CD14-positive monocyte (primary cell): ENCODE results near the gene NHLH2. TPM values are rescaled to one million over a fixed set of nuclear protein-coding genes. Genes with fewer than 3 reads are reported as not detected.

Experiments used
- DNase-seq, 3 donors: peaks; one replicate each; pipeline ENCODE4 v3.0.0-alpha.2; 2011 to 2022
- H2AFZ ChIP-seq: 2 replicates; pipeline ENCODE4 v1.6.0; 2012; ENCODE audit warnings: mild to moderate bottlenecking, low read depth, low read length, inconsistent platforms; ENCODE audit not compliant: insufficient read depth, poor library complexity, severe bottlenecking
- H3K27ac ChIP-seq, 2 donors: 1 replicate in 1 of 2; 2 replicates in 1 of 2; pipeline ENCODE4 v1.5.1; 2012 to 2013; ENCODE audit warnings: low read length in 2 of 2, control low read depth in 1 of 2, inconsistent platforms in 1 of 2, low read depth in 1 of 2, mild to moderate bottlenecking in 1 of 2
- H3K27me3 ChIP-seq, 2 donors: one replicate each; pipeline versions ENCODE4 v1.6.0 to v1.6.1; 2011 to 2013; ENCODE audit warnings: low read length in 2 of 2; ENCODE audit not compliant: control insufficient read depth in 2 of 2, insufficient read depth in 2 of 2
- H3K36me3 ChIP-seq, 2 donors: replicated peaks in 1 of 2; 1 replicate in 1 of 2; 2 replicates in 1 of 2; pipeline versions ENCODE4 v1.5.1 to v1.6.1; 2012 to 2013; ENCODE audit warnings: low read length in 2 of 2, control low read depth in 1 of 2, inconsistent platforms in 1 of 2, mild to moderate bottlenecking in 1 of 2; ENCODE audit not compliant: insufficient read depth in 2 of 2, control insufficient read depth in 1 of 2
- H3K4me1 ChIP-seq, 2 donors: 1 replicate in 1 of 2; 2 replicates in 1 of 2; pipeline versions ENCODE4 v1.5.1 to v1.6.1; 2012 to 2013; ENCODE audit warnings: low read length in 2 of 2, control low read depth in 1 of 2, inconsistent platforms in 1 of 2, mild to moderate bottlenecking in 1 of 2, moderate library complexity in 1 of 2; ENCODE audit not compliant: insufficient read depth in 2 of 2, control insufficient read depth in 1 of 2
- H3K4me2 ChIP-seq: replicated peaks from 2 replicates; pipeline ENCODE3; 2012; ENCODE audit warnings: low read length, moderate library complexity, mild to moderate bottlenecking; ENCODE audit not compliant: poor library complexity, severe bottlenecking; ENCODE audit errors: extremely low read depth
- H3K4me3 ChIP-seq, 3 experiments: fragments of 200-600 bp in 1 of 3; sonication (generic) in 1 of 3; replicated peaks in 1 of 3; 1 replicate in 2 of 3; 2 replicates in 1 of 3; pipeline ENCODE4 v1.5.1; 2011 to 2013; ENCODE audit warnings: low read length in 3 of 3, mild to moderate bottlenecking in 3 of 3, control low read depth in 2 of 3, low read depth in 2 of 3, inconsistent platforms in 1 of 3, moderate library complexity in 1 of 3
- H3K79me2 ChIP-seq: 2 replicates; pipeline ENCODE4 v1.6.0; 2012; ENCODE audit warnings: mild to moderate bottlenecking, control low read depth, inconsistent platforms, low read length, moderate library complexity; ENCODE audit not compliant: insufficient read depth
- H3K9ac ChIP-seq: 2 replicates; pipeline ENCODE4 v1.6.0; 2017; ENCODE audit warnings: low read length, mild to moderate bottlenecking; ENCODE audit not compliant: insufficient read depth, poor library complexity, severe bottlenecking
- H3K9me3 ChIP-seq, 2 donors: replicated peaks in 1 of 2; 1 replicate in 1 of 2; 2 replicates in 1 of 2; pipeline versions ENCODE4 v1.5.1 to v1.6.1; 2012 to 2013; ENCODE audit warnings: low read length in 2 of 2, control low read depth in 1 of 2; ENCODE audit not compliant: control insufficient read depth in 1 of 2, insufficient read depth in 1 of 2
- H4K20me1 ChIP-seq: 2 replicates; pipeline ENCODE4 v1.6.0; 2012; ENCODE audit warnings: mild to moderate bottlenecking, low read length, control low read depth, moderate library complexity; ENCODE audit not compliant: insufficient read depth
- H3K27ac Mint-ChIP-seq, 7 donors: one replicate each; pipeline ENCODE4 v1.8.0; 2020; ENCODE audit warnings: mild to moderate bottlenecking in 7 of 7, mixed read lengths in 7 of 7, moderate library complexity in 6 of 7, inconsistent platforms in 2 of 7
- H3K27me3 Mint-ChIP-seq, 3 donors: one replicate each; pipeline ENCODE4 v1.8.0; 2021 to 2022; ENCODE audit warnings: low read depth in 3 of 3, mild to moderate bottlenecking in 3 of 3, mixed read lengths in 3 of 3, moderate library complexity in 3 of 3, inconsistent platforms in 1 of 3
- H3K36me3 Mint-ChIP-seq, 2 donors: one replicate each; pipeline ENCODE4 v1.8.0; 2020; ENCODE audit warnings: mixed read lengths in 2 of 2, inconsistent platforms in 1 of 2, mild to moderate bottlenecking in 1 of 2
- H3K4me1 Mint-ChIP-seq: one replicate; pipeline ENCODE4 v1.8.0; 2020; ENCODE audit warnings: mild to moderate bottlenecking, mixed read lengths
- H3K4me3 Mint-ChIP-seq, 2 donors: one replicate each; pipeline ENCODE4 v1.8.0; 2020; ENCODE audit warnings: mild to moderate bottlenecking in 2 of 2, mixed read lengths in 2 of 2, moderate library complexity in 1 of 2
- H3K9me3 Mint-ChIP-seq, 7 donors: one replicate each; pipeline ENCODE4 v1.8.0; 2020 to 2022; ENCODE audit warnings: mixed read lengths in 7 of 7, mild to moderate bottlenecking in 6 of 7, moderate library complexity in 6 of 7, inconsistent platforms in 2 of 7
- CTCF ChIP-seq: fragments of 200-600 bp; IDR thresholded peaks from one replicate; pipeline ENCODE4 v1.8.0; 2022; ENCODE audit warnings: antibody characterized with exemption, mild to moderate bottlenecking
- WGBS: methylation state at CpG from one replicate; pipeline ENCODE4 v1.1.5; 2013; ENCODE audit warnings: missing lambda C conversion rate; ENCODE audit not compliant: insufficient coverage; 5-methylcytosine and 5-hydroxymethylcytosine counted together
- intact Hi-C, 2 donors: fragments of 100-400 bp; cut with micrococcal nuclease; formaldehyde crosslinking; loops; one replicate each; pipeline versions ENCODE4 v1.15.0 to v1.15.1; 2023
- polyA plus RNA-seq, 3 donors: library from polyadenylated mRNA; depleted of rRNA in 1 of 3; unstranded in 2 of 3; stranded (reverse) in 1 of 3; fragments of 300-500 nt in 2 of 3; fragments of >200 nt in 1 of 3; fragmentation: Illumina TruSeq in 2 of 3; gene quantifications; 1 replicate in 2 of 3; 2 replicates in 1 of 3; pipeline ENCODE4 v1.2.3, GENCODE V29; 2012 to 2021

Gene NHLH2
- polyA plus RNA-seq, 3 donors: 0.03 TPM; not detected in 2

- no peak overlapping the region for H3K4me2 ChIP-seq
- H3K27ac ChIP-seq: no peak overlapping the region
- H3K4me3 ChIP-seq: no peak overlapping the region
- no peak overlapping the region for H3K9ac ChIP-seq
- no peaks in the 10 kb centered on the region for H3K79me2 ChIP-seq
- 80% methylated on average over 1 of the region's 3 CpGs for WGBS
- DNase-seq: no peak
- no peaks in the 10 kb centered on the region for H4K20me1 ChIP-seq
- Mint-ChIP-seq H3K4me3 (no peak overlapping the region), H3K9me3 (no peaks in the 10 kb centered on the region), H3K4me1 (peaks cover 14% of the 10 kb centered on the region), H3K27me3 (peaks cover 0 to 3% (median 0%) of the 10 kb centered on the region in 3 donors), H3K36me3 (no peaks in the 10 kb centered on the region), H3K27ac (no peak overlapping the region)
- no peak overlapping the region for H2AFZ ChIP-seq
- H3K9me3 ChIP-seq: no peaks in the 10 kb centered on the region
- H3K27me3 ChIP-seq: no peaks in the 10 kb centered on the region
- intact Hi-C loops: no loop called here
- H3K4me1 ChIP-seq: peaks cover 12 to 13% of the 10 kb centered on the region in 2 donors
- H3K36me3 ChIP-seq: no peaks in the 10 kb centered on the region
- TF ChIP-seq CTCF: no peak
Measured at GRCh38 chr1:115815694-115816093, 25.2 kb downstream of the NHLH2 start.

GRCh38 chr1:115814685-115815398 lies 26.1 kb downstream of the NHLH2 start:
- Mint-ChIP-seq H3K36me3 (no peaks in the 10 kb centered on the region), H3K9me3 (no peaks in the 10 kb centered on the region), H3K27me3 (peaks cover 0 to 3% (median 0%) of the 10 kb centered on the region in 3 donors), H3K4me3 (peak overlapping the region in 1 of 2 donors; percentile 24), H3K27ac (no peak overlapping the region), H3K4me1 (peaks cover 14% of the 10 kb centered on the region)
- Histone ChIP-seq H2AFZ (no peak overlapping the region), H3K27me3 (no peaks in the 10 kb centered on the region), H3K79me2 (no peaks in the 10 kb centered on the region), H4K20me1 (no peaks in the 10 kb centered on the region), H3K4me1 (peaks cover 12 to 13% of the 10 kb centered on the region in 2 donors), H3K27ac (no peak overlapping the region), H3K36me3 (no peaks in the 10 kb centered on the region), H3K9me3 (no peaks in the 10 kb centered on the region), H3K4me2 (no peak overlapping the region), H3K9ac (no peak overlapping the region), H3K4me3 (no peak overlapping the region)
- DNase-seq: no peak
- TF ChIP-seq CTCF: no peak
- intact Hi-C loops: loop anchor here in 1 of 2 donors (5.0 kb wide), 1 partner anchor 62 kb away; no protein-coding TSS in a partner anchor
- 100% methylated on average over 2 of the region's 4 CpGs for WGBS
